Inferior parietal cortex (tissue), 1 donor: ENCODE data around the gene PHIP.
"Not testable (repeated sequence)": the region's sequence is repeated elsewhere in the genome, so short reads cannot be mapped to it uniquely, and the experiment has no call there.

Experiments
- DNase-seq: peaks from one replicate; pipeline ENCODE4 v3.0.0-alpha.2; 2016; ENCODE audit errors: extremely low spot score

PHIP gene

DNA sequence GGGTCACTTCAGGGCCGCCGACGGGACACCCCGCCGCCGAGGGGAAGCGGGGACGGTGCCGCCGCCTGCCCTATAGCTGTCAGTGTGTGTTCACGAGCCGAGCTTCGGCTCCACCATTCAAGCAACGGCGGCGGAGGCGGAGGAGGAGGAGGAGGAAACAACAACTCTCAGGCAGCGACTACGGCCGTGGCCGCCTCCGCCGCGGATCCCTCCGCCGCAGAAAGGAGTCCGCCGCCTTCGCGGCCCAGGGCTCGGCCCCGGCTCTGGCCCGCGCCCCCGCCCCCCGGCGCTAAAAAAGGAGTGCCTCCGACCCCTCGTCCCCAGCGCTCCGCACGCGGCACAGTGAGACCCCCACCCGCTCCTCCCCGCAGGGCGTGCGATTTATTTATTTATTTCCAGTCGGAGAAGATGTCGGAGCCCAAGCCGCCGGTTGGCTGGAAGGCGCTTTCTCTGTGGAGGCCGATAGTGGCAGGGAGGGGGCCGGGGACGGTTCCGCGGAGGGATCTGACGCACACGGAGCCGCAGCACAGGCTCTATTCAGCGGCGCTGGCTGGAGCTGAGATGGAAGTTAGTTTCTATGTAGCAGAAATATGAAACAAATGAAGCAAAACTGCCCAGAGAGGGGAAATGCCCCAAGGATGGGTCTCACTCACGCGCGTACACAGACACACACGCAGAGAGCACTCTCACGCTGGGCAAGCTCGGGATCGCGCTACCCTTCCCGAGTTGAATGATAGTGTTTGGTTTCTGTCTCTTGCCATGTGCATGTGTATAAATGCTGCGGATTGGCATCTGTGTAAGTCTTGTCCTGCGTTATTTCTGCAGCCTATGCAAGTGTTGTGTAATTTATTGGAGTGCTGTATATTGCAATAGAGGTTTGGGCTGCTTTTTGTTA, at the start of gene PHIP:
Gene PHIP (minus strand): TSS at position 180 of the 895 bp plus-strand sequence. CDS start 186 bp downstream, outside the sequence.
- peak; percentile 89 for DNase-seq

DNA sequence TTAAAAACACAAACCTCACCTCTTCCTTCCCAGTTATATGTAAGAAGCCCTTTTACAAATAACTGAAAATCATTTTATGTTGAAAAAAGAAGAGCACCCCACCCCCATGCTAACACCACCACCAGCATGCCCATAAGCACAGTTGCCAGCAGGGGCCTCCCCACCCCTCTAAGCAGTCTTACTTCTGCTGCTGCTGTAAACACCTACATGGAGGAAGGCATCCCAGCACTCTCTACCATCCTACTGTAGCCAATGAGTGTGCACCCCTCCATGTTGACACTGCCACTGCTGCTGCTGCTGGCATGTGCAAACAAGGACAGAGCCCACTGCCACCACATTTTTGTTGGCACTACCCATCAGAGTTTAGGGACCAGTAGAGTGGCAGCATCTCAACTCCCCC, 49.6 kb upstream of the PHIP start:
- no peak for DNase-seq

DNA sequence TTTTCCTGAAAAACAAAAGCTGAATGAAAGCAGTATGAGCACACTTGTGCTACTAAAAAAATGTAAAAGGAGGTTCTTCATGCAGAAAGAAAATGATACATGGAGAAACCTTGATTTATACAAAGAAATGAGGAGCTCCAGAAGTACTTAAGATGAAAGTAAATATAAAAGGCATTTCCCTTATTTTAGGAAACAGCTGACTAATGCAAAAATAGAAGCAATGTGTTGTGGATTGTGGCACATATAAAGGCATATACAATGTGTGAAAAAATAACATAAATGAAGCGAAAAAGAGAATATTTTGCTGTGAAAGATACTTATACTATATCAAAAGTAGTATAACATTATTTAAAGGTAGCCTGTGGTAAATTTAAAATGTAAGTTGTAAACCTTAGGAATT, 41.2 kb upstream of the PHIP start:
- no peak for DNase-seq

DNA sequence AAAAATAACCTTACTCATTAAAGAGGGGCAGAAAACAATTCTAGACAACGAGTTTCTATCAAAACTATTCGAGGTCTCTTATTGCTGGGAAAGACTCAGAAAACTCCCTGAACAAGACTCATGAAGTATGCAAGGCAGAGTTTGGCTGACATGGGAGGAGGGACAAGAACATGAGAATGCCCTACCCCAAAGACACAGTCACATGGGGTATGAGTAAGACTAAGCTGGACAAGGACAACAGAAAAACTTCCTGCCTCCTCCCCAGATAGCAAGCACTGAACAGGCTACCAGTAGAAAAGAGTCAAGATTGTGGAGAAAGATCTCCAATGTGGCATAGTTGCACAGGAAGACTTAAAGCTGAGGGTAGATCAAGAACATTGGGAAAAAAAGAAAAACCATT, 39.7 kb upstream of the PHIP start:
- DNase-seq = no peak

DNA sequence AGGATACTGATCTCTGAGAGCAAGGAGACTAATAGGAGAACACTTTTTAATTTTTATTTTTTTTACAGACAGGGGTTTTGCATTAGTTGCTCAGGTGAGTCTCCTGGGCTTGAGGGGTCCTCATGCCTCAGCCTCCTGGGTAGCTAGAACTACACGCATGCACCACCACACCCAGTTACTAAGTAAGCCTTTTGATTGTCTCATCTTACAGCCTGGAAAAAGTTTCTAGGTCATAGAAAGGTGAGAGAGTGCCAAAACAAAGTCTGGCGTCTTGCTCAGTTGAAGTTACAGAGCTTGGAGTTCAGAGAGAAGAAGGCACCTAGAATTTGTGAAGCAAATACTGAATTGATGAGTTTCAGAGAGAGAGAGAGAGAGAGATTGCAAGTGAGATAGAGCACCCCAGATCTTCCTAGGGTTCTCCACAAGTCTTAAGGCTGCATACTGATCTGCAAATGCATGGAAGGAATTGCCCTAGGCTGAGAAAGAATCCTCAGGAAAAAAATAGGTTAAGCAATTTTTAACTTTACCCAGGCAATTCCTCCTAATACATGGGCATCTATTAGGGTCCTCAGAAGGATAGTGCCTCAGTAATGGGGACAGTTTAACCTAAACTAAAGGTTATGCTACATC, 37.6 kb upstream of the PHIP start:
- no peak for DNase-seq

DNA sequence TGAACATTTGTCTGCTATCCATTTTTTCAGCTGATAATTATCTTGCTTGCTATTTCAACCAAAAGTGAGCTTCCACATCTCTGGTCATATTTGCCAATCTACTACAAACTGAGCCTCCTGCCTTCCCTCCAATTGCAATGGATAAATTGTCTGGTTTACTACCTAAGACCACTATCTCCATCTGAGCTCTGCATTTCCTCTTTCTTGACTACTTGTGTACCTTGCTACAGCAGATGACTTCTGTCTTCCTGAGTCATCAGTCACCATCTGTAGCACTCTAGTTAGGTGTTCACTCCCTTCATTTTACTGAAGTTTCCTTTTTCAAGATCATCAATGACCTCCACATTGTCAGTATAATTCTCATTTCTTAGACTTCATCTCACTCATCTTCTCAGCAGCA, 33.5 kb upstream of the PHIP start:
- no peak for DNase-seq

DNA sequence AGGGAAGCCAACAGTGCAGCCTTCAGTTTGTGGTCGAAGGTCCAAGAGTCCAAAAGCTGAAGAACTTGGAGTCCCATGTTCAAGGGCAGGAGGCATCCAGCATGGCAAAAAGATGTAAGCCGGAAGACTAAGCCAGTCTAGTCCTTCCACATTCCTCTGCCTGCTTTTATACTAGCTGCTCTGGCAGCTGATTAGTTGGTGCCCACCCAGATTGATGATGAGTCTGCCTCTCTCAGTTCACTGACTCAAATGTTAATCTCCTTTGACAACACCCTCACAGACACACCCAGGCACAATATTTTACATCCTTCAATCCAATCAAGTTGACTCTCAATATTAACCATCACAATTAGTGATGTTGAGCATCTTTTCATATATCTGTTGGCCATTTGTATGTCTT, 23.1 kb upstream of the PHIP start:
- DNase-seq = no peak

DNA sequence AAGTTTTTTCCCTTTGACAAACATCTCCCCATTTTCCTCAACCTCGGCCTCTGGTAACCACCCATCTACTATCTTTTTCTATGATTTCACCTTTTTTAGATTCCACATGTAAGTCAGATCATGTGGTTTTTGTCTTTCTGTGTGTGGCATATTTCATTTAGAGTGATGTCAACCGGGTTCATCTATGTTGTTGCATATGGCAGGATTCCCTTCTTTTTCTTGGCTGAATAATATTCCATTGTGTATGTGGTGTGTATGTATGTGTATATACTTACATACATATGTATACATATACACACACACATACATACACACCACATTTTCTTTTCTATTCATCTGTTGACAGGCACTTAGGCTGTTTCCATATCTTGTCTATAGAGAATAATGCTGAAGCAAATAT, 22.2 kb upstream of the PHIP start:
- no peak for DNase-seq

DNA sequence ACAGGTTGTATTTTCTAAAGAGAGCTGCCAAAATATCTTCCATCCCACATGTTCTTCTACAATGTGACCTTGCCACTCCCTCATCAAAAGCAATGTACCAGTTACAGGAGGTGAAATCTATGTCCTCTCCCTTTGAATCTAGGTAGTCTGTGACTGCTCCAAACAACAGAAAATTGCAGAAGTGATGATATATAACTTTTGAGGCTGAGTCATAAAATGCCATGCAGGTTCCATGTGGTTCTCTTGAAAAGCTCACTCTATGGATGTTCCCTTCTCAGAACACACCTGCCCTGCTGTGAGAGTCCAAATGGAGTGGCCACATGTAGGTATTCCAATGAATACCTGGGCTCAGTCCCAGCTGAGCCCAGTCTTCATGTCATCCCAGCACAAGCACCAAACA, 16.9 kb upstream of the PHIP start:
- no peak for DNase-seq

DNA sequence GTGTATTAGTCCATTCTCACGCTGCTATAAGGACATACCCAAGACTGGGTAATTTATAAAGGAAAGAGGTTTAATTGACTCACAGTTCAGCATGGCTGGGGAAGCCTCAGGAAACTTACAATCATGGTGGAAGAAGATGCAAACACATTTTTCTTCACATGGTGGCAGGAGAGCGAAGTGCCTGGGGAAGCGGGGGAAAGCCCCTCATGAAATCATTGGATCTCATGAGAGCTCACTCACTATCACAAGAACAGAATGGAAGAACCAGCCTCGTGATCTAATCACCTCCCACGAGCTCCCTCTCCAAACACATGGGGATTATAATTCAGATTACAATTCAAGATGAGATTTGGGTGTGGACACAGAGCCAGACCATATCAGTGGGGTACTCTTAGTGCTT, 13.7 kb upstream of the PHIP start:
- DNase-seq = not testable (repeated sequence)

DNA sequence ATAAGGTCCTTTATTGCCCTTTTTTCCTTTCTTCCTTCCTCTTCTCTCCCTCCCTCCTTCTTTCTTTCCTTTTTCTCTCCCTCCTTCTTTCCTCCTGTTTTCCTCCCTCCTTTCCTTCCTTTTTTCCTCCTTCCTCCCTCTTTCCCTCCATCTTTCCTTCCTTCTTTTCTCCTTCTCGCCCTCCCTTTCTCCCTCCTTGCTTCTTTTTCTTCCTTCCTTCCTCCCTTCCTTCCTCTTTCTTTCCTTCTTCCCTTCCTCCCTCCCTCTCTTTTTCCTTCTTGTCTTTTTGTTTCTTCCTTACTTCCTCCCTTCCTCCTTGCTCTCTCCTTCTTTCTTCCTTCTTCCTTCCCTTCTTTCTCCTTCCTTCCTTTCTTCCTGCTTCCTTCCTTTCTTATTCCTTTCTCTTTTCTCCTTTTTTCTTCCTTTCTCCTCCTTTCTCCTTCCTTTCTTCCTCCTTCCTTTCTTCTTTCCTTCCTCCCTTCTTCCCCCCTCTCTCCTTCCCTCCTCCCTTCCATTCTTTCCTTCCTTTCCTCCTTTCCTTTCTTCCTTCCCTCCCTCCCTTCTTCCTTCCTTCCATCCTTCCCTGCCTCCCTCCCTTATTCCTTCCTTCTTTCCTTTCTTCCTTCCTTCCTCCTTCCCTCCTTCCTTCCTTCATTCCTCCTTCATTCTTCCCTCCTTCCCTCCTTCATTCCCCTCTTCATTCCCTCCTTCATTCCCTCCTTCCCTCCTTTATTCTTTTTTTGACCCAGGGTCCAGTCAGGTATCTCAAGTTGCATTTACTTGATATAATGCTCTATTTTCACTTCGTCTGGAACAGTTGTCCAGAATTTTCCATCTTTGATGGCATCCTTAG, 11.7 kb upstream of the PHIP start:
- DNase-seq = no peak

DNA sequence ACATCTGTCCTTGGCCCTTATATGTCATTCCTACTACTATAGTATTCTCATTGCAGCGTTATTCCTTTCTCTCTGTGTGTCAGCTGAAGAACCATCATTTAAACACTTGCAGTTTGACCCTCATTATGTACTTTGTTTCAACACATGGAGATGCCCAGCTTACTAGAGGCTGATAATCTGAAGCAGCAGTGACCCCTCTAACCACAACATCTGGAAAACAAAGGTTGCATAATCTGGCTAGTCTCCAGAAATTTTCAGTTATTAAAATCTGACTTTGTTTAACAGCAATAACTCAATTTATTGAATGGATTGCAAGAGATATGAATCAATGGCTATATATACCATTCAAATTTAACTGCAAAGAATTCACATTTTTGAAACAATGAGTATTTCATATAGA, 6.6 kb upstream of the PHIP start:
- no peak for DNase-seq

DNA sequence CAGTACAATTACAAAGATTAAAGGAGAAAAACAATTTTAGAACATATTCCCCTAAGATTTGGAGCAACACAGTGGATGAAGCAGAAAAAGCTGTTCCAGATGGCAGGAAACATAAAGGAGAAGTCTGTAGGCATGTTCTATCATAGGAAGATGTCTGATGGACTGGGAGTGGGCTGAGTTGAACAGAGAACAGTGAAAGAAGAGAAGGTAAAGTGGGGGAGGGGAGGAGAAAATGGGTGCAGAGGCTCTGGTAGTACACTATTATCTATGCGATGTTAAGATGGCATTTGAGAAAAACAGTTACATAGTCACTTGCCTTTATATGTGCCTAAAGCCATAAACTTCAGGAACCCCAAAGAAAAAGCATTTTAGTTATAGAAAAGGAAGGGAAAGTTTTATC, 4.2 kb upstream of the PHIP start:
- DNase-seq = no peak

DNA sequence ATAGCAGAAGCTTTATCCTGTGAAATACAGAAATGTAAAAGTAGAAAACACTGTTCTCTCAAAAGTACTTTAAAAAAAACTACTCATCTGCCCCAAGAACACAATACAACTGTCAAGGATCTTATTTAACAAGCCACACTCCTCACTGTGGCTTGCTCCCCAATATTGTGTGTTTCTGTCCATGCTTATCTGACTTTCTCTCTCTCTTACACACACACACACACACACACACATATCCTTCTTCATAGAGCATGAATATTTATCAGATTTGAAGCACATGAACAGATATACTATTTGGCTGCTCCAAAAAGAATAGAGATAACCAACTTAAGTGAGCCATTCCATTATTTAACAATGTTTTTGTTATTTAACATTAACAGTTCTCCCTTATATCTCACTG, 3.6 kb upstream of the PHIP start:
- no peak for DNase-seq

DNA sequence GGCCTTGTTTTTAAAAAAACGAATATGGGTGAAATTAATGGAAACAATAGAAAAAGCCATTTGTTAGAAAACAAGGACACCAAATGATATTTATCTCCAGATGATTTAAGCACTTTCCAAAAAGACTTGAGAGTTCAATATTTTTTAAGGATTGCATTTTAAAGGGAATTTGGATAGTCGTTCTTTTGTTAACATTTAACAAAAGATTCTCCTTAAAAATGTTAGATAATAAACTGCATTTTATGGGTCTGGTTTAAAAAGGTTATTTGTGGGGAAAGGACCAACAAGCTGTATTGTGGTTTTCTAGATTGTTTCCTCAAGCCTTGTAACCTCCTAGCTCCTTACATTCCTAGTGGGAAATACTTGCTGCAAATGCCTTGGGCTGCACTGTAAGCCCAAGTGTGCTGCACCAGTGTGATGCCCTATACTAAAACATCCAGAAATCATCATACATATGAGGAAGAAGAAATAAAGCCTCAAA, 1.5 kb upstream of the PHIP start:
- DNase-seq = peak; percentile 53

DNA sequence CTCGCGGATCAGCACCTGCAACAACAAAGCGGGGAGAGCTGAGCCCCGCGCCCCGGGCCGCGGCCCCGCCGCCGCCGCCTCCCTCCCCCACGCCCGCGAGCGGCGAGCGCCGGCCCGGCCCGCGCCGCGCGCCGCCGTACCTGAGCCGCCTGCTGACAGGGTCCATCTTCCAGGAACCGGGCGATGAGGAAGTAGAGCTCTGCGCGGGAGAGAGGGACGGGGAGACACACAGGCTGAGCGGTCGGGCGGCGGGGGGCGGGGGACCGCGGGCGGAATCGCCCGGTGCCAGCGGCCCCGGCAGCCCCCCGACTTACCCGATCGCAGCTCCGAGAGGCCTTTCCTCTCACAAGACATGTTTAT, 359 bp downstream of the PHIP start:
- no peak for DNase-seq

DNA sequence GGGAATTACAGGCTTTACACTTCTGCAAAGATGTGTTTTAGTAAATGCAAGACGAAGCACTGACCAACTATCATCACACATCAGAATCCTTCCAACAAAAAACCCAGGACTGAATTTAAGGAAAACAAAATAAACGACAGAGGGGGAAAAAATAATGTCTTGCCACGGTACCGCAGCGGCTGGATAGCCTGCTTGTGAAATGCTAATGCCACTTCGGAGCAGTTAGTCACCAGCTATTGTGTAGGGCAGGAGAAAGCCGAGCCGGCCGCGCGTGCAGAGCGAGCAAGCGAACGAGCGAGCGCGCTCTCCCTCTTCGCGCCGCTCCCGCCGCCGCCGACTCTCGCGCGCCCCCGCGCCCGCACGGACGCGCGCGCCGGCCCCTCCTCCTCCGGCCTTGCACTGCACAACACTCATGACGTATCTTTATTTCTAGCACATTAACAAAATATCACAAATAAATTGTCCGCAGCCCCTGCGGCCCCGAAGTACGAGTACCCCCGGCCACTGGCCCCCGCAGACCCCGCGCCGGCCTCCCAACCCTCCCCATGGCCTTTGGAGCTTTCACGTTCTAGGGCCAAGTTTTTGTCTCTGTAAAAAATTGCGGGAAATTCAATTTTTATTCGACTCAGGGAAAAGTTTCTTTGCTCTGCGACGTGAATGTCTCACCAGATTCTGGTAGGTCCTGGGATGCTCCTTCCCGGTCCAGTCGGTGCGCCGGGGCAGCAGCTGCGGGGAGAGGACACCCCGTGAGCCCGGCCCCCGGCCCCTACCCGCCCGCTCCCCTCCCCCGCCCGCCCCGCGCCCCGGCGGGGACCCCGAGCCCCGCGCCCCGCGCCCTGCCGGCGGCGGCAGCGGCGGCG, 1.0 kb downstream of the PHIP start:
- DNase-seq = peak; percentile 80

DNA sequence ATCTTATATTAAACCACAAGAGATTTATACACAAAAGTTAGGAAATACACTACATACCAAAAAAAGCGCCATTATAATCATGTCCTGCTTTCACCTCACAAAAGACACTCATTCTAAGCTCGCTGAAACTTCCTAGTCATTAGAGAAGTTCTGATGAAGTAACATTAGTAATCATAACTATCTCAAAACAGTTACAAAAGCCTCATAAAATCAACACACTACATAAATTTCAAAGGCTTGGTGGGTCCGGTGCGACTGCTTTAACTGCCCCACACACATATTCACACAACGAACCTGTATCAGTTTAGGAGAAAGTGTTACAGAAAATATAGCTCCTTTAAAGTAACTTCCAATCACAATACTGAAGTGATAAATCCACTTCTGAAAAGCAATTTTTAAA, 1.9 kb downstream of the PHIP start:
- no peak for DNase-seq

DNA sequence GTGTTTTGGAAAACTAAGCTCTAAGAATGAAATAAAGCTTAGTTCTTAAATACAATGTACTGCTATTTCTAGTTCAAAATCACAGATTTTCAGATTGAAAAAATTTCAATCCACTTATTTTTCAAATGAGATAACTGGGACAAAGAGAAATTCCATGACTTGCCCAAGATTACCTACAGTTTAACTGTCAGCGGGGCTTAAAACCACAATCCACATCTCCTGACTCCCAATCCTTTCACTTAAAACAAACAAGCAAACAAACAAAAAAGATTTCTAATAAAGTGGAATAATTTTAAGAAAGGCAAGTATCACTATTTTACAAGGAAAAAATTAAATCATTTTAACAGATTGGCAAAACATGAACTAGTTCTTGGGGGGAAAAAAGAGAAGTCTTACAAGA, 4.2 kb downstream of the PHIP start:
- no peak for DNase-seq

DNA sequence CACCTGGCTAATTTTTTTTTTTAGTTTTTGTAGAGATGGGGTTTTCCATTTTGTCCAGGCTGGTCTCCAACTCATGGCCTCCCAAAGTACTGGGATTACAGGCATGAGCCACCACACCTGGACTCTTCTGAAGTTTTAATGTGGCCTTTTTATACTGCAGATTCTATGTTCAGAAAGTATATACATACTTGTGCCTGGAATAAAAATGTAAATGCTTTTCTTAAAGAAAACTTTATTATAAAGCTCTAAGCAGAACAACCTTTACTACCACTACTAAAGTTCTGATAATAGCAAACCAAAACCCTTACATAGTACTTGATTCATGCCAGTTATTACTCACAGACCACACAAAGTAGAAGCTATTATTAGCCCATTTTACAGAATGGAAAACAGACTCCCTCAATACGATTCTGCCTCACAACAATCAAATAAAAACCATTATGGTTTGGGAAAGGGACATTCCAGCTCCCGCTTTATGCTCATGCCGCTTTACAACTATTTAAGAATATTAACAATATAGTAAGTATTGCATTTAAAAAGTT, 5.3 kb downstream of the PHIP start:
- no peak for DNase-seq

DNA sequence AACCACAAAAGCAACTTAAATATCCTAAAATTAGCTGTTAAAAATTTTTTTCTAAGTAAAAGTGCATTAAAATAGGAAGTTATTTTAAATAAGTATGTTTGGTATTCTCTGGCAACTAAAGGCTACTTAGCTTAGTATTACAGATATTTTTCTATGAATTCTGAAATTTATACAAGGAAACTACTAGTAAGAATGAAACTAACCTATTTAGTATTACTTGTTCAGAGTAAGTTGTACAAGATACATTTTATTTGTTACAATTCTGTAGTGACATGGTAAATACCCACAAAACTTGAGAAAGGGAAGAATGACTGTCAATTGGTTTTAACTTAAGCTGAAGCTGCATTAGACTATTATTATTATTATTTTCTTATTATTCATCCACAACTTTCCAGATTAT, 6.5 kb downstream of the PHIP start:
- DNase-seq = no peak
